Nephron (organoid): ENCODE data around the gene C19orf18.

Experiments
- H3K27ac Mint-ChIP-seq, 3 experiments: 2 replicates each; pipeline ENCODE4 v1.8.0; 2020; ENCODE audit warnings: mixed read lengths in 3 of 3, mild to moderate bottlenecking in 2 of 3, moderate library complexity in 1 of 3
- H3K27me3 Mint-ChIP-seq: 2 replicates; pipeline ENCODE4 v1.8.0; 2021; ENCODE audit warnings: low read depth, mild to moderate bottlenecking, moderate library complexity, mixed read lengths
- H3K36me3 Mint-ChIP-seq: 2 replicates; pipeline ENCODE4 v1.8.0; 2020; ENCODE audit warnings: low read depth, mixed read lengths
- H3K4me1 Mint-ChIP-seq: 2 replicates; pipeline ENCODE4 v1.8.0; 2020; ENCODE audit warnings: mixed read lengths
- H3K4me3 Mint-ChIP-seq, 3 experiments: 2 replicates each; pipeline ENCODE4 v1.8.0; 2020; ENCODE audit warnings: mild to moderate bottlenecking in 3 of 3, mixed read lengths in 3 of 3, moderate library complexity in 2 of 3
- H3K9me3 Mint-ChIP-seq: 2 replicates; pipeline ENCODE4 v1.8.0; 2020; ENCODE audit warnings: mixed read lengths
- CTCF ChIP-seq, 3 experiments: fragments of 200-600 bp; sonication (generic); IDR thresholded peaks; one replicate each; pipeline ENCODE4 v1.5.0; 2021; ENCODE audit warnings: antibody characterized with exemption in 3 of 3; ENCODE audit not compliant: unreplicated experiment in 3 of 3

Gene C19orf18

GRCh38 chr19:57954996-57955395 is 19.3 kb downstream of the C19orf18 start:
- H3K4me3 Mint-ChIP-seq, result no peak overlapping the region
- no peak for TF ChIP-seq CTCF (IDR thresholded peaks at IDR 0.05; ENCODE audit: unreplicated experiment in 3 of 3)
- peaks cover 50% of the 10 kb centered on the region for H3K9me3 Mint-ChIP-seq
- no peaks in the 10 kb centered on the region for H3K27me3 Mint-ChIP-seq
- H3K4me1 Mint-ChIP-seq, result no peaks in the 10 kb centered on the region
- no peak overlapping the region for H3K27ac Mint-ChIP-seq
- peaks cover 27% of the 10 kb centered on the region for H3K36me3 Mint-ChIP-seq

GRCh38 chr19:57949702-57950101 is 24.6 kb downstream of the C19orf18 start:
- TF ChIP-seq CTCF (IDR thresholded peaks at IDR 0.05; ENCODE audit: unreplicated experiment in 3 of 3), result no peak
- H3K36me3 Mint-ChIP-seq, result peaks cover 38% of the 10 kb centered on the region
- H3K9me3 Mint-ChIP-seq, result peaks cover 54% of the 10 kb centered on the region
- no peaks in the 10 kb centered on the region for H3K27me3 Mint-ChIP-seq
- H3K4me3 Mint-ChIP-seq, result no peak overlapping the region
- no peak overlapping the region for H3K27ac Mint-ChIP-seq
- peaks cover 13% of the 10 kb centered on the region for H3K4me1 Mint-ChIP-seq

GRCh38 chr19:57949296-57949695 is 25.0 kb downstream of the C19orf18 start:
- H3K4me1 Mint-ChIP-seq, result peaks cover 13% of the 10 kb centered on the region
- no peak overlapping the region for H3K4me3 Mint-ChIP-seq
- TF ChIP-seq CTCF (IDR thresholded peaks at IDR 0.05; ENCODE audit: unreplicated experiment in 3 of 3), result no peak
- peaks cover 39% of the 10 kb centered on the region for H3K36me3 Mint-ChIP-seq
- no peak overlapping the region for H3K27ac Mint-ChIP-seq
- no peaks in the 10 kb centered on the region for H3K27me3 Mint-ChIP-seq
- H3K9me3 Mint-ChIP-seq, result peaks cover 53% of the 10 kb centered on the region

DNA sequence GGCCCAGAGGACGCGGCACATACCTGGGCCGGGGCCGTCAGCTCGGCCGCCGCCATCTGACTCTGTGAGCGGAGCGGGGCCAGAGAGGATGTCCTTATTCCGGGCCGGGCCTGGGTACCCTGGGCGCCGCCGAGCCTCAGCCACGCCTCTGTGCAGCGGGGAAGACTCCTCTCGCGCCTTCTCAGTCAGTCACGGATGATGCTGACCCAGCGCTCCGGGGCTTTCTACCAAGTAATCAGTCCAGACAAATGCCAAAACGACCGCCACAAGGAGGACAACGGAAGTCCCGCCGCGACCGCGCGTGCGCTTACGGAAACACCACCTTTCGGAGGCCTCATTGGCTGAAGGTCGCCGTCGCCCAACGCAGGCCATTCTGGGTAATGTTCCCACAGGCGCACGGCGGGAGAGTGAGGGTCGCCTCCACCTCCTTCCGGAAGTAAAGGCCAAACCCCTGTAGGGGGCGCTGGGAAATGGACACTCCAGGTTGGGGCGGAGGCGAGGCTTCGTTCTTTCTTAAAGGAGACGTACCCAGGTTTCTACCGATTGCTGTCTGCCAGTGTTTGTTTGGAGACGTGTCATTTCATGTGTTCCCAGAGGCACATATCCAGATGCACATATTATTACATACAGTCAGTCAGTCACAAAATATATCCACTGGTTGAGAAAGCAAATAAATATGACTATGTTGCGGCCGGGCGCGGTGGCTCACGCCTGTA is 26.8 kb downstream of the C19orf18 start, which contains the start of gene ZNF256:
Gene ZNF256, minus strand, starts transcription at position 288 of the 716 bp plus-strand sequence. Its CDS starts 232 bp downstream, at position 56.
- H3K27me3 Mint-ChIP-seq, result no peaks in the 10 kb centered on the region
- peak within 1 kb of the TSS; percentile 80 to 96 (median 95) for H3K27ac Mint-ChIP-seq
- peaks cover 59% of the 10 kb centered on the region for H3K9me3 Mint-ChIP-seq
- peaks cover 13% of the 10 kb centered on the region for H3K4me1 Mint-ChIP-seq
- peak within 1 kb of the TSS; percentile 98 to 100 (median 99) for H3K4me3 Mint-ChIP-seq
- peak; percentile 58 to 80 (median 61) for TF ChIP-seq CTCF (IDR thresholded peaks at IDR 0.05; ENCODE audit: unreplicated experiment in 3 of 3)
- peaks cover 57% of the 10 kb centered on the region for H3K36me3 Mint-ChIP-seq

GRCh38 chr19:57947088-57947418 is 27.3 kb downstream of the C19orf18 start:
- TF ChIP-seq CTCF (IDR thresholded peaks at IDR 0.05; ENCODE audit: unreplicated experiment in 3 of 3), result no peak
- Mint-ChIP-seq H3K36me3 (peaks cover 62% of the 10 kb centered on the region), H3K27ac (peak overlapping the region in 1 of 3 experiments; percentile 80), H3K4me1 (peaks cover 13% of the 10 kb centered on the region), H3K27me3 (no peaks in the 10 kb centered on the region), H3K9me3 (peaks cover 63% of the 10 kb centered on the region), H3K4me3 (peak overlapping the region; percentile 98 to 100 (median 99))

DNA sequence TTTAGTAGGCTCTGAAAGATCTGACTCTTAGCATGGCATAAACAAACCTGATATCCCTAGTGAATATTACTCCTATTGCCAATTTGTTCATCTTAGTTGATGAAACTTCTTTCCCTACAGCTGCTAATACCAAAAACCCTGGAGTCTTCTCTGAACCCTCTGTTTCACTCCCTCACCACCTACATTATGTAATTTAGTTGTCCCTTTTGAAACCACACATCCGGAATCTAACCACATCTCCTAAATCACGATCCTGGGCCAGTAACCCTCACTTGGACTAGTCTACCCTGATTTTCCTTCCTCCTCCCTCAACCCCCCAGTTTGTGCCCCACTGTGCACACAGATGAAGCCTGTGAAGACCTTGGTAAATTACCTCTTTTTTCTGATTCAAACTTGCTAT is 28.0 kb downstream of the C19orf18 start:
- no peak overlapping the region for H3K27ac Mint-ChIP-seq
- peaks cover 68% of the 10 kb centered on the region for H3K36me3 Mint-ChIP-seq
- TF ChIP-seq CTCF (IDR thresholded peaks at IDR 0.05; ENCODE audit: unreplicated experiment in 3 of 3), result no peak
- H3K4me1 Mint-ChIP-seq, result peaks cover 13% of the 10 kb centered on the region
- H3K4me3 Mint-ChIP-seq, result peak overlapping the region; percentile 98 to 100 (median 99)
- no peaks in the 10 kb centered on the region for H3K27me3 Mint-ChIP-seq
- peaks cover 64% of the 10 kb centered on the region for H3K9me3 Mint-ChIP-seq
